DMS53 treated with DMSO at 0.1 percent for 48 hours (cell line): ENCODE data around the gene NELL1.
A peak's percentile ranks its signal among the peaks of the same experiment; 100 is the strongest.

Experiments
- DNase-seq: peaks from one replicate; lab custom pipeline; 2025; ENCODE audit not compliant: unreplicated experiment; lab: John Stamatoyannopoulos, UW

NELL1 gene

DNA sequence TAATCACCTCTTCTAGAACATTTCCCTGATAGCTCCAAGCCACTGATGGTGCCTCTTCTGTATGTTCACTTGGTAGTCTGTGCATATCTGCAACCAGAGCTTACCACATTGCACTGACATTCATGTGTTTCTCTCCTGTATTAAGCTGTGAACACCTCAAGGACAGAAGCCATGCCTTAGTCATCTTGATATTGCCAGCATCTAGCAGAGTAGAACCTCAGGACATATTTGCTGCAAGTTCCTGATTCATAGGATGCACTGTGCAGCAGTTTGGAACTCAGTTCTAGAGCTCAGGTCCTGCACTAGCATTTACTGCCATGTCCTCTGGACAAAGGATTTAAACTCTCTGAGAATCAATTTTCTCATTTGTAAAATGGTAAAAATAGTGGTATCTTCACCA lies 801.1 kb downstream of the NELL1 start:
- no peak for DNase-seq

DNA sequence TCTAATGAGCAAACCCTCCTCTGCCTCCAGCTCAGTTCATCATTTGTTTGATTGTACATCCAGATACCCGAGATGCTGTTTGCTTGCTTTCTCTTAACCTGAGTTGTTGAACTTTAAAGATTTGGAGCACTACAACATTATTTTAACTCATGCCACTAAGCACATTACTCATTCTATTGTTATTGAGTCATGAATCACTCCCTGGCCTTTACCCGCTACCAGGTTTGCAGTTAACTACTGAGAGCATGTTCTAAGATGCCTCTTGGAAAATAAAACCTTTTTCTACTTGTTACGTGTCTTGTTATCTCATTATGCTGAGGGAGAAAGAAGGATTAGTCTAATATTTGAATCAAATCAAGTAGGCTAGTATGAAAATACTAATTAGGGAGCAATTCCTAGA lies 802.9 kb downstream of the NELL1 start:
- DNase-seq: peak; percentile 8

DNA sequence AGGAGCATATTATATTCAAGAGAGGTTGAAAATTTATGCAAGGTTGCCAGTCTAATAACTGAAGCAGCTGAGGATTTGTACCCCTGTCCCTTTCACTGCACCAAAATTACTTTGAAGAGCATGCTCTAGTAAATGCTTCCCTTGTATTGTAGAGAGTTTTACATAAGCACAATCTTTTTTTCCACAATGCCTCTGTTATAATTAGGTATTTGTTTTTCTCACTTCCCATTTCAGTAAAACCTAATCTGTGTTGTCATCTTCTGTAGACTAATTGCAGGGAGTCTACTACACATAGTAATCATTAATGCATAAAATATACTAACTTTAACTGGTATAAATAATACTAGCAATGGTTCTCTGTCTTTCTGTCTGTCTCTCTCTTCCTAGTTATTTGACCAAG lies 805.1 kb downstream of the NELL1 start:
- DNase-seq: no peak

DNA sequence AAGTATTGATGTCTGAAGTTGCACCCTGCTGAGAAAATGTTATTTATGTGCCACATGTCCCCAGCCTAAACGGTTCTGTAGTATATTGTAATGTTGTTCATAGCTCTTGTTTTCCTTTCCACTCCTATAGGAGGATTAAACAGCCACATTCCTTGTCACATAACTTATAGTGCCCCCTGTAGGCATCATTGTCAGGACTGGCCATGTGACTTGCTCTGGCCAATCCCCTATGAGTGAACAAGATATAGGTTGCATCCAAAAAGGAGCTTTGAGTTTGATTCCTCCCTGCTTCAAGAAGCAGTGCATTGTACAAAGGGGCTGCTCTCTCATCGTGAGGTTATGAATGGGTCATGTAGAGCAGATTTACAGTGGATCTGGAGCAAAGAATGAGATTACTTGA lies 805.9 kb downstream of the NELL1 start:
- no peak for DNase-seq

DNA sequence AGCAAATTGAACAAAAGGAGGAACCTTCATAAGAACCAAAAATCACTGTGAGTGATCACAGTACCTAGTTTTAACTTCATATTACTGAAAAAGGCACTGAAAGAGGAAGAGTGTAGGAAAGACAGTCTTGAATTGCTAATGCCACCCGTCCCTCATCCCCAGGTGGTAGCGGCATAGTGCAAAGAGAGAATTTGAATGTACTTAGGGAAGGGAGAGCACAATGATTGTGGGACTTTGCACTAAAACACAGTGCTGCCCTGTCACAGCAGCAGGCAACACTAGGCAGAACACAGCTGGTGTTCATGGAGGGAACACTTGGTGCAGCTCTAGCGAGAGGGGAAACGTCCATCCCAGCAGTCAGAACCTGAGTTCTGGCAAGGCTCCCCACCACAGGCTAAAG lies 807.2 kb downstream of the NELL1 start:
- DNase-seq: no peak

DNA sequence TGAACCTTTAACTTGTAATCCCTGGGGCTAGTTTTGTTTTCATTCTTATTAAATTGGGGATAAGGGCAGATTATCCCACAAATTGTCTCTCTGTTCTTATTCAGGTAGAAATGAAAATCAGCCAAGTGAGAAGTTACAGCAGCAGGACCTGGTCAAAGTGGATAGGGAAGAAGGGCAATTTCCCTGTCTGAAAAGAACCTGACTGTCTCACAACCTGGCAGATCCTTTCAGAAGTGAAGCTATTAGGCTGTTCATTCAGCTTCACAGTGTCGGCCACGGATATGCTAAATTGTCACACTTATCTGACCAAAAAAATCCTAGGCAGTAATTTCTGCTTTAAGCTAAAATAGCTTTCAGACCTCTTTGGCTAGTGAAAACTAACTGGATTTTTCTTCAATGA lies 810.9 kb downstream of the NELL1 start:
- no peak for DNase-seq

DNA sequence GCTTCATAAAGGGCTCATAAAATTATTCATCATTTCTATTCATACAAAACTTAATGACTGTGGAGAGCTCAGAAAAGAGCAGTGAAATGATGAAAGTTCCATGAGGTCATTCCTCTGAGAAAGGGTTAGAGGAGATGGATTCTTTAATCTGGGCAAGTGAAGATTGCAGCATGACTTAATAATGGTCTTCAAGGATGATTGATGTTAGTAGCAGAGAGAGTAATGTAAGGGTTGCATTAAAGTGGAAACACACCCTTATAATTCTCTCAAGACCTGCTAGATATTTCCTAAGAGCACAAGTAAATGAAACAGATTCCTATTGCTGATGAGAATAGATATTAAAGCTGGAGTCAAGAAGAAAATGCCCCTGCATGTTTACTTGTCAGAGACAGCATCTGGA lies 811.9 kb downstream of the NELL1 start:
- DNase-seq: no peak

DNA sequence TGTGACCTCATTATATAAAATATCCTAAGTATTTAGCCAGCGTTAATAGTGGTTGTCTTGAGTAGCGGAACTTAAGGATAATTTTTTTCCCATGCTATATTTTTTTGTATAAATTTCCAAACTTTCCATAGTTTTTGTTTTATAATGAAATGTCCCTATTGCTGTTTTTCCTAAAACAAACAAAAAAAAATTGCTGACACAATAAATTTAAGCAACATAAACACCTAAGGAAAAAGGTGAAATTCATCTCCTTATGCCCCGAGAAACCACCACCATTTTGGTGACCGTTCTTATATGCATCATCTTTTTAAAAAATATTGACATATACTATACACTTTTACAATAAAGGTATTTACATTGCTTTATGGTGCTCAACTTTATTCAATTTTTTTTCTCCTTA lies 814.7 kb downstream of the NELL1 start:
- no peak for DNase-seq

DNA sequence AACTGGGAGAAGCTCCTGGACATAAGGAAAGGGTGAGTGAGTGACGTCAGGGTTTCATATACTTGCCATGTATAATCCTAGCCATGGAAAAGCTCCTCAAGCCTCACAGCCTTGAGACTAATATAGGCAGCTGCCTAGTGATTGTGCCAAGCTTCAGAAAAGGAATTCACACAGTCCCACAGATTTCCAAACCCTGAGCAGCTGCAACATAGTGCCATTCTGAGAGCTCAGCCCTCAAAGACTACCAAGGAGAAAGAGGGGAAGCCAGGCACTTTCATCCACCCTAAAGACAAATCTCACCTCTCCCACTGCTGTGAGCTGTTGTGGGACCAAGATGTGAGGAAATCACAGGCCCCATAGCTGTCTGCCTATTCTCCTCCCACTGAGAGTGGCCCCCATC lies 815.6 kb downstream of the NELL1 start:
- no peak for DNase-seq

DNA sequence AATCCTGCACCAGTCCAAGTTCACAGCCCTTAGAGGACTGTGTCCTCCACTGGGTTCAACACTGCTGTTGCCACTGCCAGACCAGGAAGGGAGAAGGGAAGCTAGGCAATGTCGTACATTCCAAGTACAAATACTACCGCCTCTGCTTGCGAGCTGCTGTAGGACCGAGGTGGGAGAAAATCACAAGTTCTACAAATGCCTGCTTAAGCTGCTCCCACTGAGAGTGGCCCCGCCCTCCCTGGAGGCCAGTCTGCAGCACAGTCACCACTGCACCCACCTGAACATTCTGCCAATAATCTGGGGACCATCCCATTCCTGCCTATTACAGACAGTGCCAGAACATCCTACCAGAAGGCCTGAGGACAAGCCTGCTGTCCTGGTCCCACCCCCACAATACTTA lies 816.0 kb downstream of the NELL1 start:
- DNase-seq: no peak

DNA sequence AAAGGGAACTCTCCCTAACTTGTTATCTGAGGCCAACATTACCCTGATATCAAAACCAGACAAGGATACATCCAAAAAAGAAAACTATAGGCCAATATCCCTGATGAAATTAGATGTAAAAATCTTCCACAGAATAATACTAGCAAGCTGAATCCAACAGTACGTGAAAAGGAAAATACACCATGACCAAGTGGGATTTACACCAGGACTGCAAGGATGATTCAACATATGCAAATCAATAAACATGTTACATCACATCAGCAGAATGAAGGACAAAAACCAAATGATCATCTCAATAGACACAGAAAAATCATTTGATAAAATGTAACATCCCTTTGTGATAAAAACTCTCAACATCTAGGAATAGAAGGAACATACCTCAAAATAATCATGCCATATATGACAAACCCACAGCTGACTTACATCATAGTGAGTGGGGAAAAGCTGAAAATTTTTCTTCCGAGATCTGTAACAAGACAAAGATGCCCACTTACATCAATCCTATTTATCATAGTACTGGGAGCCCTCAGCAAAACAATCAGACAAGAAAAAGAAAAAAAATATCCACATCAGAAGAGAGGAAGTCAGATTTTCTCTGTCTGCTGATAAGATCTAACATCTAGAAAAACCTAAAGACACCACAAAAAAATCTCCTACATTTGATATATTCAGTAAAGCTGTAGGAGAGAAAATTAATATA lies 820.2 kb downstream of the NELL1 start:
- no peak for DNase-seq

DNA sequence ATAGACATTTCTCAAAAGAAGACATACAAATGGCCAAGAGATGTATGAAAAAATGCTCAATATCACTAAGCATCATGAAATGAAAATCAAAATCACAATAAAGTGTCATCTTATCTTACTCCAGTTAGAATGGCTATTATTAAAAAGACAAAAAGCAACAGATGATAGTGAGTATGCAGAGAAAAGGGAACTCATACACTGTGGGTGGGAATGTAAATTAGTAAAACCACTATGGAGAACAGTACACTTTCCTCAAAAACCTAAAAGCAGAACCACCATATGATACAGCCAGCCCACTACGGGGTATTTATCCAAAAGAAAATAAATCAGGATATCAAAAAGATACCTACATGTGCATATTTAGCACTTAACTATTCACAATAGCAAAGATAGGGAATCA lies 823.5 kb downstream of the NELL1 start:
- no peak for DNase-seq

DNA sequence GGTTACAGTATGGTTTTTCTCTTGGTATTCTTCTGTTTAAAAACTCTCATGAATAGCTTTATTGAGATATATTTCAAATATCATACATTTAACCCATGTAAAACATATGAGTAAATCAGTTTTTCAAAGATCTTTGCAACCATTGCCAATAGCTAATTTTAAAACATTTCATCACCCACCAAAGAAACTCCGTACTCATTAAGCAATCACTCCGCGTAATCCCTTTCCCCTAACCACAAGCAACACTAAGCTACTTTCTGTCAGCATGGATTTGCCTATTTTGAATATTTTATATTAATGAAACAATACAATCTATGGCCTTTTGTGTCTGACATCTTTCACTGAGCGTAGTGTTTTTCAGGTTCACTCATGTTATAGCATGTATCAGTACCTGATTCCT lies 825.6 kb downstream of the NELL1 start:
- DNase-seq: no peak

DNA sequence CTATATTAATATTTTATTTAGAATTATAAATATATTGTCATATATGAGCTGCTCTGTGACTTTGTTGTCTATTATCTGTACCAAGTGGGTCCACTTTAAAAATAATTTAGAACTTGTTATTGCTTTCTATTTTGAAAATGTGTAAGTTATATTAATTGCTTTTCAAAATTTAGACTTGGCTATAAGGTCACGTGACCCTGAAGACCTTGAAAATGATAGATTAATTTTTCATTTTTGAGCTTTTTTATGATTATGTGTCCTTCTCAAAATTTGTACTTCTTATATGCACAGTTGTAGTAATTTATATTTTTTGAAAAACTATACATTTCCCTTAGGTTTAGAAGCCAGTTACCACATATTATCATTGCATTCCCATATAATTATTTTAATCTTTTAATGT lies 826.5 kb downstream of the NELL1 start:
- no peak for DNase-seq

DNA sequence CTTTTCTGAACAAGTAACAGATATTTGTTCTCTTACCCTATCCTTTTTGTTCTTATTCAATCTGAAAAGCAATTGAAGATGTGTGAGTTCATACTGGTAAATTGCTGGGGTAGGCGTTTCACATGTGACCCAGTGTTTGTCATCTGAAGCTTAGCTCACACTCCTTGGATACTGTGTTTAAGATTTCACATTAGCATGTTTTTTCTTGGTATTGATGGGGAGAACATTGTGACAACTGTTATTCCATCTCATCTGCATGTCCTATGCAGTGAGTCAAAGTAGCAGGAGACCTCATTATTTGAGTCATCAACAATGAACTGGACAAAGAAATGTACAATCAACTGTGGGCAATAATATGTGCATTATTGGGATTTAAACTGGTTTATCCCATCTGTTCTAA lies 831.9 kb downstream of the NELL1 start:
- no peak for DNase-seq

DNA sequence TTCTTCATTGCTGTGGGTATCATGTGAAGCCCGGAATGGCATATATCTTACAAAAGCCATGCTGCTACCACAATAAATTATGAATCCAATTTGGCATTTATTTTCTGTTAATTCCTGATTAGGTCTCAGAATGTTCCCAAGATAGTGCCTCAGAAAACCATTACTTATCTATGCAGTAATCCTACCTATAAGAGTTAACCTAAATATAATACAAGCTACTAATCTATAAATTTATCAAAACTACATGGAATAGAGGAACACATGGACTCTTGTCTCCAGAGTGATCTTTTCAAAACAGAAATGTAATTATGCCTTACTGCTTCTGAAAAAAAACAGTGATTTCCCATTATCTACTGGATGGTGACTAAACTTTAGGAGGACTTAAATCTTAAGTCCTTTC lies 835.7 kb downstream of the NELL1 start:
- no peak for DNase-seq

DNA sequence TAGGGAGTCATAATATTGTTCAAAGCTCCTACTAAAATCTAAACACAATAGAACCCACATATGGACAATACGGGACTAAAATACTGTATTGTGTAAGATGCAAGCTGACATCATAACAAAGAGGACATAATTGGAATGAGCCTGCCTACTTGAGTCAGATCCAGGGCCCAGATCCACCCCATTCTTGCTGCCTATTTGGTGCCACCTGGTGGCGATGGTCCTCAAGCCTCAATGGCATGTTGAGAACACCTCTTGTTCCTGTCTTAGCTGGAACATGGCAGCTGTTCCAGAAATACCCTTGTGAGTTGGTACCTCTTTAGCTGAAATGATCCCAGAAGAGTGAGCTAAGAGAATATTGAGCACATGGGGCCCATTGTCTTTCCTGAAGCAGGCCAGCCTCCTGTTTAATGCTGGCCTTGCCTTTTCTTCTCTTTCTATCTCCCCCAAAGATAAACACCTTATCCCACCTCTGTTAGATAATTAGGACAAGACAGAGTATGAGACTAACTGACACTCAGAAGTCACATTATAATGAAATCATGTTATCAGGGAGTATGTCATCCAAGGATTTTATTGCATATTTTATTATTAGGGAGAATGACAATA lies 842.6 kb downstream of the NELL1 start:
- DNase-seq: peak; percentile 87

DNA sequence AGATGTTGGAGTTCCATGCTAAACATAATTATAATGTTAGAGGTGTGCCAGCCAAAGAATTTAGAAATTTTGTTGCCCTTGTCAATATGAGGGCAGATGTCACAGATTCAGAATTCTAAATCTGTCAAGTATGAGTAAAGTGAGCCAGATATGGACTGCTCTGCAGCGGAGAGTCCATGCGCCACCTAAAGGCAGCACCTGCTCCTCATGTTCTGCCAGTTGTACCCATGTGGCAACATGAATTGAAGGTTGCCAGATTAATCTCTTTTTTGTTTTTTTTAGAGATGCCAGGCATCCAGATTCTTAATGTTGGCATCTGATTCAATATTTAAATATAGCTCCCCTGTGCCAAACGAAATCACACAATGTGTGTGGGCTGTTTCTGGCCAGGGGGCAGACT lies 844.9 kb downstream of the NELL1 start:
- DNase-seq: peak; percentile 62

DNA sequence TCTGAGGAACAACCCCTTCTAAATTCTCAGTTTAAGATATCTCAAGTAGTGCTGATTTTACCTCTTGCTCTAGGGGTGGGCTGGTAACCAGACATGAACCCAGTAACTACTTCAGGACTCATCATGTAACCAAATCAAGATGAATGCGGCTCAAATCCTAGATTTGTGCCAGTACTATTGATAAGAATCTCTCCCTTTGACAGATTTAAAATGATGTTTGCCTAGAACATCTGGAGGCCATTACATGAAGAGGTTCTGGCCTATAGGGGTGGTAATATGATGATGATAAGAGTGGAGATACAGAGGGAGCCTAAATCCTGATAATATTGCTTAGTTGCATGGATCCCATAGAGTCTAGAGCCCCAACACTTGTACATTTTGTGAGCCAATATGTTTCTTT lies 850.9 kb downstream of the NELL1 start:
- no peak for DNase-seq

DNA sequence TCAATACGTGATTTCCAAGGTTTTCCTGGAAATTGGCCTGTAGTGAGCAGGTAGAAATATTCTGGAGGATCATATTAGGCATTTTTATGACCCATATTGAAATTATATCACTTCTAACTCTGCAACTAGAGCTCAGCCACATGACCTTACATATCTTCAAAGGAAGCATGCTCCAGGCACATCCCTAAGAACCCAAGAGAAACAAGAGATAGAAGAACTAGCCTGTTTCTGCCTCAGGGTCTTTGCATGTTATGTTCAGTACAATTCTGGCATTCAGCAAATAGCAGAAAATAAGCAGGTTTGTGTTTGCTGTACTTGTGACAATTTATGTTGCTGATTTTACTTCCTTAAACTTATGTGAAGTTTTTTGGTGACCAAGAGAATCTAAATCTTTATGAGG lies 859.8 kb downstream of the NELL1 start:
- DNase-seq: no peak

DNA sequence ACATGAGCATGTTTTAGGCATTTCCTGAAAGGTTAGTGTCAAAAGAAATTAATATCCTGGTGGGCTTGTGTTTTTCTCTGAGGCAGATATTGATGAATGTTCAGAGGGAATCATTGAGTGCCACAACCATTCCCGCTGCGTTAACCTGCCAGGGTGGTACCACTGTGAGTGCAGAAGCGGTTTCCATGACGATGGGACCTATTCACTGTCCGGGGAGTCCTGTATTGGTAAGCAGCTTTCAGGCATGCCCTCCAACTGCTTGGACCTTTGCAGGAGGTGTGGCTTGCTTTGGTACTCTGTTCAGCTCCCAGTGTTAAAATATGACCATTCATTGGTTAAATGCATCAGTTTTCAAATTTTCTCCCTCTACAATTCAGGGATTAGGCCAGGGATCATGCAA lies 864.9 kb downstream of the NELL1 start:
- no peak for DNase-seq

DNA sequence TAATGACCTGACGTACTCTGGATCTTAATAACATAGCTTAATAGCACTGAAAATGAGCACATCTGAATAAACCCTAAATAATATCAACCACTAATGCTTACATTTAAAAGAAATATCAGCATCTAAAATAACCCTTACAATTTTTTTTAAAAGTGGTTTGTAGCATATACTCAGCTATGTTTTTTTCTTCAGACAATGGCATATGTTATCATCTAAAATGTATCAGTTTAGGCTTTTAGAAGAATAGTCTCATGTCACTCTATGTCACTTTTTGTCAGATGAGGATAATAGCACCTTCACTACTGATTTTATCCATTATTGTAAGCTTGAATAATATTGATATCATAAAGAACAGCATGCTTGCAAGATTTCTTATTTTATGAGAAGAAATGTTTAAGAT lies 868.6 kb downstream of the NELL1 start:
- DNase-seq: no peak

DNA sequence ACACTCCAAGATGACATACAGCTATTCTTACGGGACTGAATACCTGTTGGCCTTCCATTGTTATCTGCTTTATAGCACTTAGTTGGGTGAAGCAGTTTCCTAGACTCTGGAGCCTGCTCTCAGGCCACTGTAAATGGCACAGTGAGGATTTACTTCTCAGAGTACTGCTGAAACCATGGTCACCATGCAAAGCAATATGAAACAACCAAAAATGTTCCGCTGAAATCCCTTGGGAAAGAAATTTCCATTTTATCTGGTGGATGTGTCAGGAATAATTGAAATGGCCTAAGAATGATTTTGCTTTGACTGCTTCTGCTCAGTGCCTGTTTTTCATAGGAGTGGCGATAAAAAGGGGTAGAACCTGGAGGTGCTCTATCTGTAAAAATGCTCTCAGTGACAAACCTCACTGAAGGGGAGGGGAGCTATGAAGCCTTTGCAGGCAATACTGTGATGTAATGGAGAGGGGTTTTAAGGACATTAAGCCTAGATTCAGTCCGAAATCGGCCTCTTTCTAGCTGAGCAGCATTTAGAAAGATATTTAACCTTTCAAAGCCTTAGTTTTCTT lies 871.9 kb downstream of the NELL1 start:
- DNase-seq: no peak
